GM12878 (cell line): ENCODE measurements around the gene IPPK. TPM values are rescaled to one million over a fixed set of nuclear protein-coding genes. Genes with fewer than 3 reads are reported as not detected.

Experiments
- ATAC-seq: fragments of 200-7000 bp; cut with Tn5 transposase; 3 replicates; pipeline ENCODE4 v1.9.1; 2020; ENCODE audit warnings: mild to moderate bottlenecking, moderate library complexity
- BruUV-seq: library from RNA; stranded (reverse); fragments of 400-500 nt; replicated peaks from 2 replicates; lab custom pipeline; 2021; lab: Mats Ljungman, UMichigan
- CTCF ChIA-PET: fragments of 300-600 bp; sonication (Branson Sonifier 250); formaldehyde crosslinking; extraction: SDS; loops from one replicate; lab custom pipeline; 2021; ENCODE audit warnings: inconsistent platforms; lab: Yijun Ruan, JAX
- POLR2A ChIA-PET: fragments of 350-600 bp; formaldehyde crosslinking; extraction: SDS; loops from one replicate; lab custom pipeline; 2021; ENCODE audit warnings: inconsistent platforms; lab: Charles Lee
- RAD21 ChIA-PET: fragments of 300-600 bp; sonication (Branson Sonifier 250); formaldehyde crosslinking; loops from one replicate; lab custom pipeline; 2023; ENCODE audit warnings: antibody characterized with exemption; ENCODE audit not compliant: unreplicated experiment; lab: Charles Lee
- SMC1A ChIA-PET: fragments of 300-600 bp; sonication (Branson Sonifier 250); formaldehyde crosslinking; loops from one replicate; lab custom pipeline; 2023; ENCODE audit not compliant: unreplicated experiment, uncharacterized antibody; lab: Charles Lee
- DNase-seq: peaks from one replicate; pipeline ENCODE4 v3.0.0-alpha.2; 2011; ENCODE audit warnings: low read depth, low spot score
- FAIRE-seq: peaks from 3 replicates; lab custom pipeline; 2011; peaks lifted over from hg19 to GRCh38; lab: Jason Lieb, UNC
- H2AFZ ChIP-seq: 2 replicates; pipeline ENCODE4 v1.6.0; 2011; ENCODE audit warnings: low read depth, low read length, control low read depth; ENCODE audit not compliant: control insufficient read depth
- H3K27ac ChIP-seq: 2 replicates; pipeline ENCODE4 v1.5.1; 2011; ENCODE audit warnings: control low read depth; ENCODE audit not compliant: control insufficient read depth, insufficient read depth
- H3K27me3 ChIP-seq, 2 experiments: replicated peaks in 1 of 2; 2 replicates each; pipeline versions ENCODE4 v1.6.0 to v1.6.1; 2011; ENCODE audit warnings: low read length in 1 of 2; ENCODE audit not compliant: control insufficient read depth in 2 of 2, insufficient read depth in 2 of 2
- H3K36me3 ChIP-seq, 2 experiments: 2 replicates each; pipeline ENCODE4 v1.5.1; 2011; ENCODE audit warnings: low read length in 1 of 2; ENCODE audit not compliant: control insufficient read depth in 2 of 2, insufficient read depth in 2 of 2
- H3K4me1 ChIP-seq: 2 replicates; pipeline ENCODE4 v1.6.1; 2011; ENCODE audit warnings: mild to moderate bottlenecking, low read length, moderate library complexity, mixed read lengths; ENCODE audit not compliant: control insufficient read depth, insufficient read depth
- H3K4me2 ChIP-seq: 2 replicates; pipeline ENCODE4 v1.6.0; 2011; ENCODE audit warnings: control low read depth; ENCODE audit not compliant: control insufficient read depth, insufficient read depth
- H3K4me3 ChIP-seq: fragments of 200-600 bp; sonication (generic); 2 replicates; pipeline ENCODE4 v1.5.1; 2016
- H3K79me2 ChIP-seq: 2 replicates; pipeline ENCODE4 v1.6.0; 2011; ENCODE audit warnings: low read length; ENCODE audit not compliant: control insufficient read depth, insufficient read depth
- H3K9ac ChIP-seq: 2 replicates; pipeline ENCODE4 v1.8.0; 2011; ENCODE audit warnings: low read length, control low read depth, mixed read lengths; ENCODE audit not compliant: control insufficient read depth, insufficient read depth
- H3K9me3 ChIP-seq: replicated peaks from 3 replicates; pipeline ENCODE4 v1.5.1; 2011; ENCODE audit warnings: mild to moderate bottlenecking, low read length; ENCODE audit not compliant: control insufficient read depth, insufficient read depth
- H4K20me1 ChIP-seq: 2 replicates; pipeline ENCODE4 v1.6.0; 2011; ENCODE audit not compliant: control insufficient read depth, insufficient read depth
- BMI1 ChIP-seq: fragments of 450-650 bp; IDR thresholded peaks from 2 replicates; pipeline ENCODE4 v1.6.1; 2016; ENCODE audit warnings: mild to moderate bottlenecking, moderate library complexity, borderline replicate concordance
- EED ChIP-seq: sonication (generic); IDR thresholded peaks from 2 replicates; pipeline ENCODE4 v1.6.1; 2016; ENCODE audit warnings: antibody characterized with exemption, low read depth
- ELK1 ChIP-seq: IDR thresholded peaks from 2 replicates; pipeline ENCODE4 v1.6.1; 2012; ENCODE audit warnings: low read depth, low read length, improper control_type of control experiment
- HCFC1 ChIP-seq: fragments of 150-350 bp; IDR thresholded peaks from 2 replicates; pipeline ENCODE4 v1.6.1; 2014; ENCODE audit warnings: low read length
- IRF4 ChIP-seq: IDR thresholded peaks from 2 replicates; pipeline ENCODE4 v1.6.1; 2011; ENCODE audit warnings: low read depth, low read length
- RAD21 ChIP-seq: IDR thresholded peaks from 2 replicates; pipeline ENCODE4 v1.6.1; 2011; ENCODE audit warnings: mild to moderate bottlenecking, low read depth, low read length, moderate library complexity; ENCODE audit not compliant: insufficient read depth
- RELA ChIP-seq: fragments of 450-650 bp; IDR thresholded peaks from 2 replicates; pipeline ENCODE4 v1.8.0; 2014; ENCODE audit warnings: borderline replicate concordance; ENCODE audit not compliant: partially characterized antibody
- SMARCA5 ChIP-seq: fragments of 450-650 bp; IDR thresholded peaks from 2 replicates; pipeline ENCODE4 v1.6.1; 2017; ENCODE audit warnings: mild to moderate bottlenecking
- SREBF1 ChIP-seq: IDR thresholded peaks from 2 replicates; pipeline ENCODE4 v1.6.1; 2012; ENCODE audit warnings: mild to moderate bottlenecking, low read length
- SRF ChIP-seq, 2 experiments: IDR thresholded peaks; 2 replicates each; pipeline ENCODE4 v1.6.1; 2011; ENCODE audit warnings: low read depth in 2 of 2, low read length in 2 of 2, mild to moderate bottlenecking in 1 of 2, moderate library complexity in 1 of 2
- ZNF207 ChIP-seq: fragments of 450-650 bp; IDR thresholded peaks from 2 replicates; pipeline ENCODE4 v1.6.1; 2014; ENCODE audit warnings: antibody characterized with exemption, mild to moderate bottlenecking, borderline replicate concordance
- ZNF24 ChIP-seq: fragments of 450-650 bp; IDR thresholded peaks from 2 replicates; pipeline ENCODE4 v1.6.1; 2017; ENCODE audit warnings: antibody characterized with exemption, mild to moderate bottlenecking
- WGBS: methylation state at CpG from one replicate; pipeline ENCODE4 v1.1.6; 2016; ENCODE audit warnings: low lambda C conversion rate; ENCODE audit not compliant: insufficient replicate concordance, insufficient coverage; ENCODE audit errors: missing lambda C conversion rate; 5-methylcytosine and 5-hydroxymethylcytosine counted together
- in situ Hi-C: fragments of 300-500 bp; cut with MboI; formaldehyde crosslinking; loops from 9 replicates; pipeline ENCODE4 v1.14.3; 2018; ENCODE audit warnings: mixed read lengths
- intact Hi-C: fragments of 100-400 bp; cut with micrococcal nuclease; formaldehyde crosslinking; loops from one replicate; pipeline ENCODE4 v1.14.2; 2022; ENCODE audit not compliant: unreplicated experiment
- polyA plus RNA-seq, 11 experiments: library from polyadenylated mRNA; depleted of rRNA in 4 of 11; unstranded in 6 of 11; stranded (reverse) in 5 of 11; fragments of >200 nt; fragmentation: Nextera tagmentation in 4 of 11; fragmentation: Illumina TruSeq in 1 of 11; extraction: Ambion mirVana in 4 of 11; extraction: Trizol in 1 of 11; gene quantifications; 1 replicate in 1 of 11; 2 replicates in 10 of 11; pipeline versions ENCODE4 v1.2.1 to v1.2.3, GENCODE V29; 2011 to 2016; ENCODE audit warnings: inconsistent platforms in 2 of 11, missing spikeins in 2 of 11, low read depth in 1 of 11
- total RNA-seq, 4 experiments: library from RNA; depleted of rRNA in 3 of 4; stranded (reverse); fragments of >200 nt in 3 of 4; fragmentation: Illumina TruSeq in 1 of 4; extraction: Trizol in 1 of 4; gene quantifications; 2 replicates each; pipeline versions ENCODE4 v1.2.1 to v1.2.3, GENCODE V29; 2013 to 2021
- TF ChIP-seq, protein P1 (sequence below), 3 experiments: IDR thresholded peaks in 2 of 3; conservative IDR thresholded peaks in 1 of 3; 2 replicates each; pipeline ENCODE4 v1.5.1; 2011; ENCODE audit warnings: low read depth in 3 of 3, low read length in 3 of 3, mild to moderate bottlenecking in 3 of 3, control low read depth in 2 of 3, moderate library complexity in 2 of 3, inconsistent platforms in 1 of 3, mixed read lengths in 1 of 3; ENCODE audit not compliant: control insufficient read depth in 2 of 3, insufficient read depth in 1 of 3; ENCODE audit errors: extremely low read depth in 1 of 3
- TF ChIP-seq, protein P2 (sequence below): fragments of 450-650 bp; IDR thresholded peaks from 2 replicates; pipeline ENCODE4 v1.6.1; 2017; ENCODE audit warnings: mild to moderate bottlenecking, low read depth, inconsistent platforms; ENCODE audit not compliant: poor library complexity, severe bottlenecking

IPPK gene
- total and polyA plus RNA-seq, 10 of the 15 experiments (the other 5 are each of a cell fraction or from before 2014, with no cell fraction given) = 2.1 to 22.1 (median 11.4) TPM

DNA sequence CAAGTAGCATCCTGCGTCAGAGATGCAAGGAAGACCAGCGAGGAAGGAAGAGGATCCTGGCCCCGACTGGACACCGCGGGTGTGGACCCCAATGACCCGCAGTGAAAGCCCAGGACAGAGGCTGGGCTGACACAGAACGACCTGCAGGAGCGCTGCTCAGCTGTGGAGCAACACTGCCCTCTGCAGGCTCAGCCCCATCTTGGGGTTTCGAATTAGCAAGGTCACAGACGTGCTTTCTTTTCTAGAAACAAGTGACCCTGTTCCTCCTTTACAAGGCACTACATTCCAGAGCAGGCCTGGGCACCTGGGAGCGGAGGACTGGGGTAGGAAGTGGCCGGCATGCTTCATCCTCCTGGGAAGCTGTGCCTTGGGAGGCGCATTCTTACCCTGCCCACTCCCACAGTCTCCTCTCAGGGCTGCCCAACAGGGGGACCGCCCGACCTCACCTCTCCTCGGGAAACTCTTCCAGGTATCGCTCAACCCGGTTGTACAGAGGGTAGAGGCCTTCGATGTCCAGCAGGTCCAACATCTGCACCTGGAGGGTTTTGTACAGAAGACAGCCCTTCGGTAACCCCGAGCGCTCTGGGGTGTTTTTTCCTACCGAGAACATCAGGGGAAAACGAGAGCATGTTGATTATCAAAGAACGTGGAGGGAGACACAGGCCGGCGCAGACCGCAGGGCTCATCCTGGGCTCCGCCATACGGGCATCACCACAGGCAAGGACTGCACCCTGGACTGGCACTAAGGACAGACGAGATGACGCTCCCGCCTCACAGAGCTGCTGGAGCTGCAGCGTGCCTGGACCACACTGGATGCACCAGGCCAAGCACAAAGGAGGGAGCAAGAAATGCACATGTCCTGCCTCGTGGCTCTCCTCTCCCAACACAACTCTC lies 35.0 kb downstream of the IPPK start:
- Histone ChIP-seq H2AFZ (no peak overlapping the region), H3K27me3 (no peaks in the 10 kb centered on the region), H3K4me2 (no peak overlapping the region), H4K20me1 (no peaks in the 10 kb centered on the region; the same call in 1 of the 2 replicates), H3K4me3 (no peak overlapping the region), H3K36me3 (peaks cover 25 to 31% of the 10 kb centered on the region in 2 experiments), H3K27ac (no peak overlapping the region), H3K9me3 (no peaks in the 10 kb centered on the region), H3K9ac (no peak overlapping the region), H3K4me1 (peaks cover 4% of the 10 kb centered on the region), H3K79me2 (no peaks in the 10 kb centered on the region)
- SMC1A ChIA-PET = interaction anchor here (0.6 to 1.8 kb wide), 4 partner anchors 8 to 495 kb away, joined by 3 to 18 read pairs (median 8); no protein-coding TSS in a partner anchor
- DNase-seq (peak; percentile 15), ATAC-seq (peak; percentile 98), FAIRE-seq (peak; percentile 66)
- RAD21 ChIA-PET = interaction anchor here (0.9 to 2.0 kb wide), 3 partner anchors 306 to 496 kb away, joined by 3 to 10 read pairs (median 9); no protein-coding TSS in a partner anchor
- intact Hi-C loops = loop anchor here (2.0 to 10.0 kb wide), 3 partner anchors 130 to 500 kb away; partner anchors contain the start of genes CENPP and NOL8
- WGBS = 63% methylated on average over 35 of the region's 35 CpGs
- CTCF ChIA-PET = interaction anchor here (0.6 to 5.9 kb wide), 12 partner anchors 10 to 495 kb away, joined by 3 to 44 read pairs (median 4); no protein-coding TSS in a partner anchor
- no TSS peak for BruUV-seq
- in situ Hi-C loops = loop anchor here (5.0 kb wide), 2 partner anchors 308 to 498 kb away; partner anchors contain the start of genes CENPP and NOL8
- POLR2A ChIA-PET = interaction anchor here (0.5 kb wide), 1 partner anchor 348 kb away, joined by 3 read pairs; no protein-coding TSS in a partner anchor
- 0 out of 2 replicates have a peak, but pooled peaks have one; percentile 35 for TF ChIP-seq ZNF207
- no peak for TF ChIP-seq SRF (IDR thresholded peaks at IDR 0.05; ENCODE audit: low read depth in 2 of 2, low read length in 2 of 2)
- TF ChIP-seq SREBF1 = no peak
- TF ChIP-seq, protein P1, sequence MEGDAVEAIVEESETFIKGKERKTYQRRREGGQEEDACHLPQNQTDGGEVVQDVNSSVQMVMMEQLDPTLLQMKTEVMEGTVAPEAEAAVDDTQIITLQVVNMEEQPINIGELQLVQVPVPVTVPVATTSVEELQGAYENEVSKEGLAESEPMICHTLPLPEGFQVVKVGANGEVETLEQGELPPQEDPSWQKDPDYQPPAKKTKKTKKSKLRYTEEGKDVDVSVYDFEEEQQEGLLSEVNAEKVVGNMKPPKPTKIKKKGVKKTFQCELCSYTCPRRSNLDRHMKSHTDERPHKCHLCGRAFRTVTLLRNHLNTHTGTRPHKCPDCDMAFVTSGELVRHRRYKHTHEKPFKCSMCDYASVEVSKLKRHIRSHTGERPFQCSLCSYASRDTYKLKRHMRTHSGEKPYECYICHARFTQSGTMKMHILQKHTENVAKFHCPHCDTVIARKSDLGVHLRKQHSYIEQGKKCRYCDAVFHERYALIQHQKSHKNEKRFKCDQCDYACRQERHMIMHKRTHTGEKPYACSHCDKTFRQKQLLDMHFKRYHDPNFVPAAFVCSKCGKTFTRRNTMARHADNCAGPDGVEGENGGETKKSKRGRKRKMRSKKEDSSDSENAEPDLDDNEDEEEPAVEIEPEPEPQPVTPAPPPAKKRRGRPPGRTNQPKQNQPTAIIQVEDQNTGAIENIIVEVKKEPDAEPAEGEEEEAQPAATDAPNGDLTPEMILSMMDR (IDR thresholded peaks at IDR 0.05 in 2 of 3, conservative IDR thresholded peaks at IDR 0.05 in 1 of 3; ENCODE audit: control insufficient read depth in 2 of 3, extremely low read depth in 1 of 3, insufficient read depth in 1 of 3, low read depth in 3 of 3, low read length in 3 of 3) = peak; percentile 93 to 96 (median 95)
- peak; percentile 87 for TF ChIP-seq RAD21
- no peak for TF ChIP-seq BMI1
- no peak for TF ChIP-seq EED
- peak; percentile 64; the same call in 1 of the 2 replicates for TF ChIP-seq SMARCA5
- TF ChIP-seq RELA = peak; percentile 50
- TF ChIP-seq ELK1 = no peak
- TF ChIP-seq, protein P2, sequence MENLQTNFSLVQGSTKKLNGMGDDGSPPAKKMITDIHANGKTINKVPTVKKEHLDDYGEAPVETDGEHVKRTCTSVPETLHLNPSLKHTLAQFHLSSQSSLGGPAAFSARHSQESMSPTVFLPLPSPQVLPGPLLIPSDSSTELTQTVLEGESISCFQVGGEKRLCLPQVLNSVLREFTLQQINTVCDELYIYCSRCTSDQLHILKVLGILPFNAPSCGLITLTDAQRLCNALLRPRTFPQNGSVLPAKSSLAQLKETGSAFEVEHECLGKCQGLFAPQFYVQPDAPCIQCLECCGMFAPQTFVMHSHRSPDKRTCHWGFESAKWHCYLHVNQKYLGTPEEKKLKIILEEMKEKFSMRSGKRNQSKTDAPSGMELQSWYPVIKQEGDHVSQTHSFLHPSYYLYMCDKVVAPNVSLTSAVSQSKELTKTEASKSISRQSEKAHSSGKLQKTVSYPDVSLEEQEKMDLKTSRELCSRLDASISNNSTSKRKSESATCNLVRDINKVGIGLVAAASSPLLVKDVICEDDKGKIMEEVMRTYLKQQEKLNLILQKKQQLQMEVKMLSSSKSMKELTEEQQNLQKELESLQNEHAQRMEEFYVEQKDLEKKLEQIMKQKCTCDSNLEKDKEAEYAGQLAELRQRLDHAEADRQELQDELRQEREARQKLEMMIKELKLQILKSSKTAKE = no peak
- peak; percentile 22; the same call in 1 of the 2 replicates for TF ChIP-seq HCFC1
- TF ChIP-seq ZNF24 = no peak
- TF ChIP-seq IRF4 = 0 out of 2 replicates have a peak, but pooled peaks have one; percentile 25
